Hepatocyte (in vitro differentiated cells): Measurements from ENCODE around the gene URGCP. TPM values are rescaled to one million over a fixed set of nuclear protein-coding genes. Genes with fewer than 3 reads are reported as not detected.
A peak's percentile ranks its signal among the peaks of the same experiment; 100 is the strongest.

ENCODE experiments used
- DNase-seq: peaks from one replicate; pipeline ENCODE4 v3.0.0-alpha.2; 2016; ENCODE audit warnings: low spot score
- H2AFZ ChIP-seq: fragments of 200-600 bp; sonication (generic); 2 replicates; pipeline ENCODE4 v1.6.0; 2016; ENCODE audit warnings: antibody characterized with exemption, mild to moderate bottlenecking
- H3K27ac ChIP-seq: fragments of 200-600 bp; sonication (generic); 2 replicates; pipeline ENCODE4 v1.5.1; 2016; ENCODE audit warnings: mild to moderate bottlenecking
- H3K27me3 ChIP-seq: fragments of 200-600 bp; sonication (generic); 2 replicates; pipeline ENCODE4 v1.6.1; 2016
- H3K36me3 ChIP-seq: fragments of 200-600 bp; sonication (generic); replicated peaks from 2 replicates; pipeline ENCODE4 v1.5.1; 2016; ENCODE audit warnings: low read depth; ENCODE audit not compliant: insufficient read depth
- H3K4me1 ChIP-seq: fragments of 200-600 bp; sonication (generic); 2 replicates; pipeline ENCODE4 v1.5.1; 2016; ENCODE audit warnings: mild to moderate bottlenecking, moderate library complexity; ENCODE audit not compliant: insufficient read depth
- H3K4me2 ChIP-seq: fragments of 200-600 bp; sonication (generic); 2 replicates; pipeline ENCODE4 v1.6.0; 2016
- H3K4me3 ChIP-seq: fragments of 200-600 bp; sonication (generic); 2 replicates; pipeline ENCODE4 v1.5.1; 2016; ENCODE audit warnings: mild to moderate bottlenecking
- H3K79me2 ChIP-seq: fragments of 200-600 bp; sonication (generic); 2 replicates; pipeline ENCODE4 v1.6.0; 2017; ENCODE audit warnings: mild to moderate bottlenecking
- H3K9me2 ChIP-seq: fragments of 200-600 bp; sonication (generic); replicated peaks from 2 replicates; pipeline ENCODE4 v1.6.0; 2017; ENCODE audit warnings: mild to moderate bottlenecking; ENCODE audit not compliant: insufficient read depth
- H3K9me3 ChIP-seq: fragments of 200-600 bp; sonication (generic); 2 replicates; pipeline ENCODE4 v1.5.1; 2016; ENCODE audit warnings: low read depth, mild to moderate bottlenecking
- H4K20me1 ChIP-seq: fragments of 200-600 bp; sonication (generic); 2 replicates; pipeline ENCODE4 v1.6.0; 2016; ENCODE audit warnings: mild to moderate bottlenecking; ENCODE audit not compliant: insufficient read depth, poor library complexity, severe bottlenecking
- EZH2 ChIP-seq: fragments of 200-600 bp; sonication (generic); IDR thresholded peaks from 2 replicates; pipeline ENCODE4 v1.6.1; 2016; ENCODE audit warnings: antibody characterized with exemption, mild to moderate bottlenecking, borderline replicate concordance
- EZH2phosphoT487 ChIP-seq: fragments of 200-600 bp; sonication (generic); IDR thresholded peaks from one replicate; pipeline ENCODE4 v1.6.1; 2018; ENCODE audit warnings: antibody characterized with exemption, mild to moderate bottlenecking, low read depth, moderate library complexity; ENCODE audit not compliant: unreplicated experiment, severe bottlenecking
- WGBS: methylation state at CpG from one replicate; pipeline ENCODE4 v1.1.6; 2016; ENCODE audit warnings: low lambda C conversion rate; ENCODE audit errors: missing lambda C conversion rate; 5-methylcytosine and 5-hydroxymethylcytosine counted together
- polyA plus RNA-seq: library from polyadenylated mRNA; unstranded; fragments of >200 nt; fragmentation: Nextera tagmentation; extraction: Ambion mirVana; gene quantifications from 2 replicates; pipeline ENCODE4 v1.2.1, GENCODE V29; 2016
- total RNA-seq: library from RNA; depleted of rRNA; stranded (reverse); fragments of >200 nt; gene quantifications from 2 replicates; pipeline ENCODE4 v1.2.3, GENCODE V29; 2014
- TF ChIP-seq, protein P1 (sequence below): fragments of 200-600 bp; sonication (generic); IDR thresholded peaks from 2 replicates; pipeline ENCODE4 v1.5.1; 2016; ENCODE audit warnings: antibody characterized with exemption, mild to moderate bottlenecking; ENCODE audit not compliant: poor library complexity

Gene URGCP
- total and polyA plus RNA-seq, 2 experiments from 2014 or later: 28.7 to 31.9 TPM

DNA sequence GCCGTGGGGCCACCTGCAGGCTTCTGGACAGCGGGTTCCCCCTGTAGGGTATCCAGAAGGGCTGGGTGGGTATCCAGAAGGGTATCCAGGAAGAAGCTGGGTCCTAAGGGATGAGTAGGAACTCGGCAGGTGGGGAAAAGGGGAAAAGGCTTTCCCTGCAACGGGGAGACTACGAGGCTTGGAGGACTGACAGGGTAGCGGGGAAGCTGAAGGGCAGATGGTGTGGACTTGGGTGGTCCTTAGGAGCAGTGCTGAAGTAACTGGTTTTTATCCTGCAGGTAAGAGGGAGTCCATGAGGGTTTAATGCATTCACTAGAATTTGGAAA, 20.4 kb upstream of the URGCP start:
- H3K9me3 ChIP-seq: no peaks in the 10 kb centered on the region
- peak overlapping the region; percentile 96 for H3K4me3 ChIP-seq
- peaks cover 11% of the 10 kb centered on the region for H3K4me1 ChIP-seq
- TF ChIP-seq EZH2 (no peak), EZH2phosphoT487 (no peak)
- TF ChIP-seq, protein P1, sequence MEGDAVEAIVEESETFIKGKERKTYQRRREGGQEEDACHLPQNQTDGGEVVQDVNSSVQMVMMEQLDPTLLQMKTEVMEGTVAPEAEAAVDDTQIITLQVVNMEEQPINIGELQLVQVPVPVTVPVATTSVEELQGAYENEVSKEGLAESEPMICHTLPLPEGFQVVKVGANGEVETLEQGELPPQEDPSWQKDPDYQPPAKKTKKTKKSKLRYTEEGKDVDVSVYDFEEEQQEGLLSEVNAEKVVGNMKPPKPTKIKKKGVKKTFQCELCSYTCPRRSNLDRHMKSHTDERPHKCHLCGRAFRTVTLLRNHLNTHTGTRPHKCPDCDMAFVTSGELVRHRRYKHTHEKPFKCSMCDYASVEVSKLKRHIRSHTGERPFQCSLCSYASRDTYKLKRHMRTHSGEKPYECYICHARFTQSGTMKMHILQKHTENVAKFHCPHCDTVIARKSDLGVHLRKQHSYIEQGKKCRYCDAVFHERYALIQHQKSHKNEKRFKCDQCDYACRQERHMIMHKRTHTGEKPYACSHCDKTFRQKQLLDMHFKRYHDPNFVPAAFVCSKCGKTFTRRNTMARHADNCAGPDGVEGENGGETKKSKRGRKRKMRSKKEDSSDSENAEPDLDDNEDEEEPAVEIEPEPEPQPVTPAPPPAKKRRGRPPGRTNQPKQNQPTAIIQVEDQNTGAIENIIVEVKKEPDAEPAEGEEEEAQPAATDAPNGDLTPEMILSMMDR: peak; percentile 21
- no peaks in the 10 kb centered on the region for H3K27me3 ChIP-seq
- peak overlapping the region; percentile 97 for H3K4me2 ChIP-seq
- H3K9me2 ChIP-seq: no peaks in the 10 kb centered on the region
- H3K79me2 ChIP-seq: peaks cover 11% of the 10 kb centered on the region
- peak overlapping the region; percentile 99 for H3K27ac ChIP-seq
- no peaks in the 10 kb centered on the region for H3K36me3 ChIP-seq
- no peak for DNase-seq
- WGBS: 6% methylated on average over 6 of the region's 6 CpGs
- peak overlapping the region; percentile 95 for H2AFZ ChIP-seq
- no peaks in the 10 kb centered on the region for H4K20me1 ChIP-seq

DNA sequence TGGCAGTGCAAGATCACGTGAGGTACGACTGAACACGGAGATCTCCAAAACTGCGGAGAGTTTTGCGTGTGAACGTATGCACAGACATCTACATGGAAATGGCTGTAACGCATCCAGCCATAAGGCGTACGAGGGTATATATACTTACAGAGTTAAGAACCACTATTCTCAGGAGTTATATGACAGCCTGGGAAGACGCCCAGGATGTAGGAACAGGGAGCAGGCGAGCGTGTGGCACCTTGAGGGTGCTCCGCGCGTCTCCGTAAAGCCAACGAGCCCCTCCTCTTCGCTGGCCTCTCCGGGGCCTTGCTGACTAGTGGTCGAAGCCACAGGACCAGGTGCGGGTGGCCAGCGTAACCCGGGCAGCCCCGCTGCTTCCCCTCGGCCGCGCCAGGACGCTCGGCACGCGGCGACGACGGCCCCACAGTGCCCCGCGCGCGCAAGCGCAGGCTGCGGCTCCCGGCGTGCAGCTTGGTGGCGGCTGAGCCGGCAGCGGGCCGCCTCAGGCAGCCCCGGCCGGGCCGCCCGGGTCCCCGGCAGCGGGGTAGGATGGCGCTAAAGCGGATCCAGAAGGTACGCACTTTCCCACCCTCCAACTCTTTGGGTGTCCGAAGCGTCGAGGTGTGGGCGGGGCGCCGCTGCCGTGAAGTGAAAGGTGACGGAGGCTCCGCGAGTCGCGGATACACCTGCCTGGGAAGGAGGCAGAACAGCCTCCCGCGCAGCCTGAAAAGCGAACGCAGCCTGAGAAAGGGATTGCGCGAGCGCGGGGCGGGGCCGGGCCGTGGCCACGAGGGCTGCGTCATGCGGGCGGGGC, 19.8 kb upstream of the URGCP start, which contains the start of gene UBE2D4:
TSS of gene UBE2D4 (plus strand) at position 453 of the 814 bp plus-strand sequence. CDS start at position 550, 97 bp downstream.
- DNase-seq: peak; percentile 91
- no peaks in the 10 kb centered on the region for H3K36me3 ChIP-seq
- H3K9me3 ChIP-seq: no peaks in the 10 kb centered on the region
- H4K20me1 ChIP-seq: no peaks in the 10 kb centered on the region
- no peak for TF ChIP-seq EZH2phosphoT487
- TF ChIP-seq EZH2: no peak
- TF ChIP-seq, protein P1: no peak
- H3K27ac ChIP-seq: peak within 1 kb of the TSS; percentile 99
- no peaks in the 10 kb centered on the region for H3K27me3 ChIP-seq
- H3K79me2 ChIP-seq: peaks cover 11% of the 10 kb centered on the region
- H3K9me2 ChIP-seq: no peaks in the 10 kb centered on the region
- peaks cover 13% of the 10 kb centered on the region for H3K4me1 ChIP-seq
- peak within 1 kb of the TSS; percentile 96 for H3K4me3 ChIP-seq
- 5% methylated on average over 78 of the region's 82 CpGs for WGBS
- H2AFZ ChIP-seq: peak within 1 kb of the TSS; percentile 95
- peak within 1 kb of the TSS; percentile 97 for H3K4me2 ChIP-seq

DNA sequence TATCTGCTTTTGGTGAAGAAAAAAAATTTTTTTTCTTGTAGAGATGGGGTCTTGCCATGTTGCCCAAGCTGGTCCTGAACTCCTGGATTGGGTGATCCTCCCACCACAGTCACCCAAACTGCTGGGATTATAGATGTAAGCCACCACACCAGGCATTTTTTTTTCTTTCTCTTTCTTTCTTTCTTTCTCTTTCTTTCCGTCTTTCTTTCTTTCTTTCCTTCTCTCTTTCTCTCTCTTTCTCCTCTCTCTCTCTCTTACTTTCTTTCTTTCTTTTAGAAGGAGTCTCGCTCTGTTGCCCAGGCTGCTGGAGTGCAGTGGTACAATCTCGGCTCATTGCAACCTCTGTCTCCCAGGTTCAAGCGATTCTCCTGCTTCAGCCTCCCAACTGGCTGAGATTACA, 16.3 kb upstream of the URGCP start:
- H3K27me3 ChIP-seq: no peaks in the 10 kb centered on the region
- H3K9me3 ChIP-seq: no peaks in the 10 kb centered on the region
- peaks cover 13% of the 10 kb centered on the region for H3K4me1 ChIP-seq
- no peaks in the 10 kb centered on the region for H3K36me3 ChIP-seq
- H3K4me2 ChIP-seq: no peak overlapping the region
- 94% methylated on average over 4 of the region's 4 CpGs for WGBS
- H3K79me2 ChIP-seq: peaks cover 11% of the 10 kb centered on the region
- no peaks in the 10 kb centered on the region for H3K9me2 ChIP-seq
- TF ChIP-seq, protein P1: no peak
- no peak for TF ChIP-seq EZH2
- H4K20me1 ChIP-seq: no peaks in the 10 kb centered on the region
- no peak for DNase-seq
- H3K4me3 ChIP-seq: no peak overlapping the region
- no peak overlapping the region for H2AFZ ChIP-seq
- H3K27ac ChIP-seq: no peak overlapping the region
